Anterior cingulate cortex (tissue), 58 donors: ENCODE measurements around the gene TIMM50.
A peak's percentile ranks its signal among the peaks of the same experiment; 100 is the strongest.
"Not testable (repeated sequence)": the region's sequence is repeated elsewhere in the genome, so short reads cannot be mapped to it uniquely, and the experiment has no call there.

Experiments used
- DNase-seq, 58 donors: peaks; one replicate each; lab custom pipeline; 2025; lab: John Stamatoyannopoulos, UW

Gene TIMM50

GRCh38 chr19:39480337-39481228 is at the start of gene TIMM50:
Gene TIMM50, plus strand, starts transcription at chr19:39480838. Its CDS starts 16 bp downstream, at chr19:39480854.
- peak; percentile 51 to 97 (median 92) for DNase-seq

GRCh38 chr19:39432677-39433025 is 48.0 kb upstream of the TIMM50 start:
- no peak for DNase-seq

GRCh38 chr19:39433480-39434079 is 47.1 kb upstream of the TIMM50 start:
- DNase-seq = no peak

- no peak for DNase-seq
Observed at GRCh38 chr19:39434123-39435076, 46.2 kb upstream of the TIMM50 start.

GRCh38 chr19:39435499-39436349 is 44.9 kb upstream of the TIMM50 start, which contains the start of gene RPS16:
Gene RPS16, minus strand, starts transcription at chr19:39435949. Its CDS starts 54 bp downstream, at chr19:39435895.
- peak; percentile 87 to 99 (median 97) for DNase-seq

GRCh38 chr19:39436350-39436716 is 44.3 kb upstream of the TIMM50 start:
- DNase-seq = no peak

- no peak for DNase-seq
Observed at GRCh38 chr19:39438270-39438934, 42.2 kb upstream of the TIMM50 start.

- peak in 1 of 58 donors; percentile 34 for DNase-seq
Observed at GRCh38 chr19:39444598-39445195, 35.9 kb upstream of the TIMM50 start.

GRCh38 chr19:39445196-39446111 is 35.2 kb upstream of the TIMM50 start, which contains the start of gene SUPT5H:
Gene SUPT5H, plus strand, starts transcription at chr19:39445582. Its CDS starts 309 bp downstream, at chr19:39445891.
- DNase-seq = peak; percentile 45 to 96 (median 89)

GRCh38 chr19:39446365-39447084 is 34.1 kb upstream of the TIMM50 start:
- no peak for DNase-seq

GRCh38 chr19:39448271-39448670 is 32.4 kb upstream of the TIMM50 start:
- DNase-seq = no peak

- DNase-seq = no peak
Observed at GRCh38 chr19:39449116-39449797, 31.4 kb upstream of the TIMM50 start.

- not testable (repeated sequence) for DNase-seq
Observed at GRCh38 chr19:39451257-39451656, 29.4 kb upstream of the TIMM50 start.

GRCh38 chr19:39463403-39463802 is 17.2 kb upstream of the TIMM50 start:
- no peak for DNase-seq

GRCh38 chr19:39465956-39466747 is 14.5 kb upstream of the TIMM50 start:
- no peak for DNase-seq
